ENCODE data around the gene TSPAN2. TPM values are rescaled to one million over a fixed set of nuclear protein-coding genes. Genes with fewer than 3 reads are reported as not detected.

Gene TSPAN2
- total and polyA plus RNA-seq, 9 of the 15 experiments (the other 6 are each of a cell fraction or from before 2014, with no cell fraction given), result not detected

GRCh38 chr1:115127539-115127938, 38.2 kb upstream of the TSPAN2 start (continued):
- TF ChIP-seq ILK (tag; IDR thresholded peaks at IDR 0.05; ENCODE audit: borderline replicate concordance, low read depth) (no peak), RBM17 (IDR thresholded peaks at IDR 0.05; ENCODE audit: borderline replicate concordance, low read depth, low read length) (no peak), BCOR (IDR thresholded peaks at IDR 0.05) (0 out of 2 replicates have a peak, but pooled peaks have one; percentile 26), ZHX1 (conservative IDR thresholded peaks at IDR 0.05; ENCODE audit: low read length) (no peak)
- TF ChIP-seq, protein P1, sequence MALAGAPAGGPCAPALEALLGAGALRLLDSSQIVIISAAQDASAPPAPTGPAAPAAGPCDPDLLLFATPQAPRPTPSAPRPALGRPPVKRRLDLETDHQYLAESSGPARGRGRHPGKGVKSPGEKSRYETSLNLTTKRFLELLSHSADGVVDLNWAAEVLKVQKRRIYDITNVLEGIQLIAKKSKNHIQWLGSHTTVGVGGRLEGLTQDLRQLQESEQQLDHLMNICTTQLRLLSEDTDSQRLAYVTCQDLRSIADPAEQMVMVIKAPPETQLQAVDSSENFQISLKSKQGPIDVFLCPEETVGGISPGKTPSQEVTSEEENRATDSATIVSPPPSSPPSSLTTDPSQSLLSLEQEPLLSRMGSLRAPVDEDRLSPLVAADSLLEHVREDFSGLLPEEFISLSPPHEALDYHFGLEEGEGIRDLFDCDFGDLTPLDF (CRISPR knock-in tag; IDR thresholded peaks at IDR 0.05), result no peak

- no peak overlapping the region for H3K4me3 ChIP-seq
- no peak overlapping the region for H3K4me2 ChIP-seq (ENCODE audit: insufficient read depth, low read length)
- H3K36me3 ChIP-seq (ENCODE audit: control insufficient read depth, insufficient read depth, low read length), result no peaks in the 10 kb centered on the region
- H3K4me1 ChIP-seq (replicated peaks in 1 of 2; ENCODE audit: control insufficient read depth in 2 of 2, insufficient read depth in 2 of 2, low read length in 2 of 2), result no peaks in the 10 kb centered on the region
- H2AFZ ChIP-seq (ENCODE audit: low read depth, low read length), result no peak overlapping the region
- no peak overlapping the region for H3K9ac ChIP-seq (ENCODE audit: insufficient read depth in 1 of 2, low read depth in 2 of 2, low read length in 2 of 2)
- BruUV-seq (replicated peaks), result no TSS peak
- 0% methylated on average over 2 of the region's 2 CpGs for WGBS (ENCODE audit: insufficient coverage, low coverage, missing lambda C conversion rate)
- DNase-seq (ENCODE audit: extremely low read depth in 1 of 4, low spot score in 3 of 4) (no peak), FAIRE-seq (no peak), ATAC-seq (no peak)
- no peak overlapping the region for H3K27ac ChIP-seq (ENCODE audit: extremely low read depth, low read depth, low read length)
- H3K9me3 ChIP-seq (replicated peaks; ENCODE audit: control insufficient read depth, insufficient read depth, low read depth, low read length), result no peaks in the 10 kb centered on the region; the same call in 1 of the 2 replicates
- no peaks in the 10 kb centered on the region; the same call in 1 of the 2 replicates for H4K20me1 ChIP-seq (replicated peaks; ENCODE audit: control insufficient read depth, insufficient read depth, low read length)
- no peaks in the 10 kb centered on the region for H3K27me3 ChIP-seq (ENCODE audit: control insufficient read depth in 2 of 2, insufficient read depth in 2 of 2, low read length in 2 of 2)
- intact Hi-C loops (cut with micrococcal nuclease), result no loop called here
- in situ Hi-C loops (cut with MboI), result loop anchor here (25.0 kb wide), 1 partner anchor 636 kb away; the partner anchor contains the start of gene CASQ2
- no peaks in the 10 kb centered on the region for H3K9me1 ChIP-seq (ENCODE audit: control insufficient read depth, insufficient read depth, low read length)
- POLR2A ChIA-PET, result no interaction called here
- no peaks in the 10 kb centered on the region for H3K79me2 ChIP-seq (ENCODE audit: control insufficient read depth, insufficient read depth, low read length)
- CTCF ChIA-PET (ENCODE audit: low intra/inter-chr PET ratio), result no interaction called here
- TF ChIP-seq FOXM1 (IDR thresholded peaks at IDR 0.05; ENCODE audit: low read depth) (no peak), FOXM1 (CRISPR knock-in tag; IDR thresholded peaks at IDR 0.05; ENCODE audit: low read depth) (no peak)
Measured at GRCh38 chr1:115126516-115126915, 37.2 kb upstream of the TSPAN2 start.

Data from K562 (cell line).